ENCODE results near the gene SDK2. TPM values are rescaled to one million over a fixed set of nuclear protein-coding genes. Genes with fewer than 3 reads are reported as not detected.

Gene SDK2
- polyA plus RNA-seq, 1 of the 3 experiments (the other 2 are of a cell fraction) = 0.02 TPM

- peaks cover 16 to 42% of the 10 kb centered on the region in 2 experiments for H3K4me1 ChIP-seq (ENCODE audit: control insufficient read depth in 1 of 2, insufficient read depth in 2 of 2, low read depth in 1 of 2, low read length in 1 of 2)
- TF ChIP-seq ELF1 (IDR thresholded peaks at IDR 0.05) (no peak), RCOR1 (IDR thresholded peaks at IDR 0.05; ENCODE audit: low read length) (no peak), FOXJ3 (CRISPR knock-in tag; IDR thresholded peaks at IDR 0.05) (no peak), FOXM1 (IDR thresholded peaks at IDR 0.05; ENCODE audit: low read depth) (no peak), POLR2AphosphoS5 (IDR thresholded peaks at IDR 0.05; ENCODE audit: low read depth, low read length) (no peak), GABPA (IDR thresholded peaks at IDR 0.05; ENCODE audit: low read depth) (no peak), RXRA (IDR thresholded peaks at IDR 0.05; ENCODE audit: borderline replicate concordance, low read depth) (no peak), YY1 (IDR thresholded peaks at IDR 0.05; ENCODE audit: low read depth) (no peak), NFIC (IDR thresholded peaks at IDR 0.05; ENCODE audit: borderline replicate concordance) (no peak), JUND (IDR thresholded peaks at IDR 0.05) (no peak), EZH2phosphoT487 (IDR thresholded peaks at IDR 0.05; ENCODE audit: borderline replicate concordance, low read depth) (no peak), MXI1 (IDR thresholded peaks at IDR 0.05; ENCODE audit: low read depth, low read length) (no peak), SIN3A (IDR thresholded peaks at IDR 0.05; ENCODE audit: borderline replicate concordance, low read depth, low read length) (no peak), RAD21 (IDR thresholded peaks at IDR 0.05; ENCODE audit: low read length) (no peak), USF1 (IDR thresholded peaks at IDR 0.05; ENCODE audit: borderline replicate concordance, low read depth) (no peak)
- no peaks in the 10 kb centered on the region for H3K27me3 ChIP-seq (ENCODE audit: insufficient read depth)
- no peak overlapping the region for H3K4me3 ChIP-seq (ENCODE audit: low read depth in 2 of 2, low read length in 1 of 2)
- no peak for DNase-seq
- no peaks in the 10 kb centered on the region for H3F3A ChIP-seq (replicated peaks; ENCODE audit: insufficient read depth)
- POLR2A ChIA-PET = interaction anchor here (1.3 to 1.4 kb wide), 2 partner anchors 9 to 36 kb away, joined by 3 to 4 read pairs; no protein-coding TSS in a partner anchor
- no peaks in the 10 kb centered on the region for H3K9me2 ChIP-seq
- no peaks in the 10 kb centered on the region for H3K9me3 ChIP-seq
- CTCF ChIA-PET = interaction anchor here (0.6 to 4.2 kb wide), 9 partner anchors 10 to 92 kb away, joined by 3 to 26 read pairs (median 5); partner anchors contain the start of gene CDC42EP4
- H3K4me2 ChIP-seq = no peak overlapping the region
- no peaks in the 10 kb centered on the region for H4K20me1 ChIP-seq (ENCODE audit: insufficient read depth)
- WGBS (ENCODE audit: low lambda C conversion rate) = 48% methylated on average over 4 of the region's 5 CpGs
- H3K9ac ChIP-seq = no peak overlapping the region
- H3K36me3 ChIP-seq (replicated peaks in 1 of 2; ENCODE audit: control insufficient read depth in 1 of 2, insufficient read depth in 2 of 2, low read length in 1 of 2) = no peaks in the 10 kb centered on the region
- no peak overlapping the region for H3K27ac ChIP-seq (ENCODE audit: low read depth in 2 of 2, low read length in 1 of 2)
- H3K79me2 ChIP-seq (ENCODE audit: insufficient read depth) = no peaks in the 10 kb centered on the region
- H2AFZ ChIP-seq (ENCODE audit: low read depth) = no peak overlapping the region
These were observed 296.9 kb downstream of the SDK2 start for GRCh38 chr17:73347351-73347750.

- H3K4me3 ChIP-seq (ENCODE audit: low read depth in 2 of 2, low read length in 1 of 2) = no peak overlapping the region
- H3K9me3 ChIP-seq = no peaks in the 10 kb centered on the region
- ChIA-PET POLR2A (interaction anchor here (1.3 to 1.4 kb wide), 2 partner anchors 10 to 36 kb away, joined by 3 to 4 read pairs; no protein-coding TSS in a partner anchor), CTCF (interaction anchor here (0.6 to 4.2 kb wide), 7 partner anchors 10 to 765 kb away, joined by 3 to 26 read pairs (median 9); partner anchors contain the start of gene CDC42EP4)
- no peaks in the 10 kb centered on the region for H3K27me3 ChIP-seq (ENCODE audit: insufficient read depth)
- no peak for DNase-seq
- no peak overlapping the region for H2AFZ ChIP-seq (ENCODE audit: low read depth)
- H4K20me1 ChIP-seq (ENCODE audit: insufficient read depth) = no peaks in the 10 kb centered on the region
- WGBS (ENCODE audit: low lambda C conversion rate) = 85% methylated on average over 12 of the region's 12 CpGs
- H3K4me2 ChIP-seq = no peak overlapping the region
- peaks cover 19 to 49% of the 10 kb centered on the region in 2 experiments for H3K4me1 ChIP-seq (ENCODE audit: control insufficient read depth in 1 of 2, insufficient read depth in 2 of 2, low read depth in 1 of 2, low read length in 1 of 2)
- H3K36me3 ChIP-seq (replicated peaks in 1 of 2; ENCODE audit: control insufficient read depth in 1 of 2, insufficient read depth in 2 of 2, low read length in 1 of 2) = no peaks in the 10 kb centered on the region
- no peak for TF ChIP-seq RAD21 (IDR thresholded peaks at IDR 0.05; ENCODE audit: low read length)
- TF ChIP-seq REST (IDR thresholded peaks at IDR 0.05; ENCODE audit: low read depth, low read length) = no peak
- H3K9me2 ChIP-seq = no peaks in the 10 kb centered on the region
- H3F3A ChIP-seq (replicated peaks; ENCODE audit: insufficient read depth) = no peaks in the 10 kb centered on the region
- no peak overlapping the region for H3K9ac ChIP-seq
- H3K27ac ChIP-seq (ENCODE audit: low read depth in 2 of 2, low read length in 1 of 2) = no peak overlapping the region
- H3K79me2 ChIP-seq (ENCODE audit: insufficient read depth) = no peaks in the 10 kb centered on the region
These were observed 297.6 kb downstream of the SDK2 start for GRCh38 chr17:73346501-73347162.
